ENCODE measurements around the gene TMEM266.

DNA sequence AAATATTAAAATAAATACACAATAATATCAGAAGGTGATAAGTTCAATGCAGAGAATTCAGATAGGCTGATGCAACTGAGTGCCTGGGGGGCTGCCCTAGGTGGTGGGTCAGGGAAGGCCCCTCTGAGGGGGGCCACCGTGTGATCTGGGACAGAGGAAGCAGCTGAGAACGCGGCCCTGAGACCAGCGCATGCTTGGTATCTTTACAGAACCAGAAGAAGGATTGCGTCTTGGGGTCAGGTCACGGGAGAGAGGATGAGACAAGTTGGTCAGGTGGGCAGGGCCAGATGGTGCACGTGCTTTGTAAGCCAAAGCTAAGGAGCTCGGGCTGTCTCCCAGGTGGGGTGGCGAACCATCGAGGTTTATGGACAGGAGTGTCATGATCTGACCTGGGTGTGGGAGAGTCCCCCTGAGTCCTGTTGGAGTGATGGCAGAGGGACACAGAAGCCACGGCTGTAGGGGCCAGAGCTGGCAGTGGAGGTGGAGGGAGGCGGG, 130.3 kb downstream of the TMEM266 start:
- TF ChIP-seq, protein P1, sequence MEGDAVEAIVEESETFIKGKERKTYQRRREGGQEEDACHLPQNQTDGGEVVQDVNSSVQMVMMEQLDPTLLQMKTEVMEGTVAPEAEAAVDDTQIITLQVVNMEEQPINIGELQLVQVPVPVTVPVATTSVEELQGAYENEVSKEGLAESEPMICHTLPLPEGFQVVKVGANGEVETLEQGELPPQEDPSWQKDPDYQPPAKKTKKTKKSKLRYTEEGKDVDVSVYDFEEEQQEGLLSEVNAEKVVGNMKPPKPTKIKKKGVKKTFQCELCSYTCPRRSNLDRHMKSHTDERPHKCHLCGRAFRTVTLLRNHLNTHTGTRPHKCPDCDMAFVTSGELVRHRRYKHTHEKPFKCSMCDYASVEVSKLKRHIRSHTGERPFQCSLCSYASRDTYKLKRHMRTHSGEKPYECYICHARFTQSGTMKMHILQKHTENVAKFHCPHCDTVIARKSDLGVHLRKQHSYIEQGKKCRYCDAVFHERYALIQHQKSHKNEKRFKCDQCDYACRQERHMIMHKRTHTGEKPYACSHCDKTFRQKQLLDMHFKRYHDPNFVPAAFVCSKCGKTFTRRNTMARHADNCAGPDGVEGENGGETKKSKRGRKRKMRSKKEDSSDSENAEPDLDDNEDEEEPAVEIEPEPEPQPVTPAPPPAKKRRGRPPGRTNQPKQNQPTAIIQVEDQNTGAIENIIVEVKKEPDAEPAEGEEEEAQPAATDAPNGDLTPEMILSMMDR (conservative IDR thresholded peaks at IDR 0.05 in 1 of 2, IDR thresholded peaks at IDR 0.05 in 1 of 2; ENCODE audit: extremely low read depth in 1 of 2, insufficient read depth in 1 of 2, low read depth in 1 of 2, low read length in 2 of 2), result no peak
- no peak for TF ChIP-seq EZH2 (IDR thresholded peaks at IDR 0.05; ENCODE audit: borderline replicate concordance, low read length)
